ENCODE measurements around the gene TCP10L.
"Not testable (repeated sequence)": the region's sequence is repeated elsewhere in the genome, so short reads cannot be mapped to it uniquely, and the experiment has no call there.

Gene TCP10L

GRCh38 chr21:32572574-32573420 is 12.5 kb downstream of the TCP10L start:
- no peaks in the 10 kb centered on the region for H4K20me1 ChIP-seq
- TF ChIP-seq Cebpa-rat (IDR thresholded peaks at IDR 0.05): no peak
- no peak overlapping the region for H3K4me3 ChIP-seq
- H3K36me3 ChIP-seq: 0 out of 2 replicates have a peak, but pooled peaks cover 3% of the 10 kb centered on the region
- H3K4me2 ChIP-seq: peak overlapping the region; percentile 50
- no peak overlapping the region for H3K27ac ChIP-seq
- H3K9ac ChIP-seq: no peak overlapping the region
- peaks cover 46% of the 10 kb centered on the region for H3K4me1 ChIP-seq
- no peaks in the 10 kb centered on the region; the same call in 1 of the 2 replicates for H3K9me3 ChIP-seq
- no peaks in the 10 kb centered on the region for H3K27me3 ChIP-seq

GRCh38 chr21:32570456-32570855 is 14.9 kb downstream of the TCP10L start:
- H3K27me3 ChIP-seq: no peaks in the 10 kb centered on the region
- peak overlapping the region; percentile 72 for H3K27ac ChIP-seq
- H3K4me2 ChIP-seq: peak overlapping the region; percentile 98
- no peaks in the 10 kb centered on the region for H3K36me3 ChIP-seq
- peaks cover 51% of the 10 kb centered on the region for H3K4me1 ChIP-seq
- H3K9ac ChIP-seq: peak overlapping the region; percentile 57; the same call in 1 of the 2 replicates
- no peak for TF ChIP-seq Cebpa-rat (IDR thresholded peaks at IDR 0.05)
- H3K4me3 ChIP-seq: peak overlapping the region; percentile 63
- peaks cover 11% of the 10 kb centered on the region; the same call in 1 of the 2 replicates for H3K9me3 ChIP-seq
- no peaks in the 10 kb centered on the region for H4K20me1 ChIP-seq

DNA sequence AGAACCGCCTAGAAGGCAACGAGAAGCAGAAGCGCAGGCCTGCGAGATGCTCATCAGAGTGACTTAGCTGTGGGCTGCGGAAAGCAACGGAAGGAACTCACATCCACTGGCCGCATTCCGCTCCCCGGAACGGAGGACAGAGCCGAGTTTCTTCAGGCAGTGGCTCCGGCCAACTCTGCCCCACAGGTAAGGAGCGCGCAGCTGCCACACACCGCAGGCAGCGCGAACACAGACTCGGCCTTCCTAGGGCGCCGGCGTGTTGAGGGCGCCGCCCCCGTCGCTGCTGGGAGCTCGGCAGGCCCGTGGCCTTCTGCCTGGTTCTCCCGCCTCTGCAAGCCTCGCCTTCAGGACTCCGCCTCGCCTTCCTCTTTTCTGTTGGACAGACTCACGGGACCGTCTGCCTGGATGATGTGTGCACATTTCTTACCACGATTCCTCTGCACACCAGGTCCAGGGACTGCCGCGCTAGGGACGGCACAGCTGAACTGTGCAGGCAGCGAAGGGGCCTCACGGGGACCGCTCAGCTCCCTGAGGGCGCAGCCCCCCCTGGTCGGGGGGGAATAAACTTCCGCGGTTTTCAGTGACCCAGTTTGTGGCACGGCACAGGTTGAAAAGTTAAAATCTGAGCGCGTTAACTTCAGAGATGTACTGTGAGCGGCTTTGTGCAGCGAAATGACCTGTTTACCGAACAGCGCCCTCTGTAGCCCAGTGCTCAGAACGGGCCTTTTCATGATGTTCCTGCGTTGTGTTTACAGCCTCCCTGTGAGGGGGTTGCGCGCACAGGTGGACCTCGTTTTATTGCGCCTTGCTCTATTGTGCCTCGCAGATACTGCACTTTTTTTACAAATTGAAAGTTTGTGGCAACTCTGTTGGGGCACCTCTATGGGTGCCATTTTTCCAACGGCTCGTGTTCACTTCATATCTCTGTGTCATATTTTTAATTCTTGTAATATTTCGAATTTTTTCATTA is 15.8 kb downstream of the TCP10L start:
- no peaks in the 10 kb centered on the region for H3K36me3 ChIP-seq
- H3K4me3 ChIP-seq: peak overlapping the region; percentile 63
- H3K9ac ChIP-seq: peak overlapping the region; percentile 77
- no peak for TF ChIP-seq Cebpa-rat (IDR thresholded peaks at IDR 0.05)
- peaks cover 20% of the 10 kb centered on the region for H3K9me3 ChIP-seq
- no peaks in the 10 kb centered on the region for H3K27me3 ChIP-seq
- peak overlapping the region; percentile 98 for H3K4me2 ChIP-seq
- H3K4me1 ChIP-seq: peaks cover 51% of the 10 kb centered on the region
- no peaks in the 10 kb centered on the region for H4K20me1 ChIP-seq
- peak overlapping the region; percentile 72 for H3K27ac ChIP-seq

DNA sequence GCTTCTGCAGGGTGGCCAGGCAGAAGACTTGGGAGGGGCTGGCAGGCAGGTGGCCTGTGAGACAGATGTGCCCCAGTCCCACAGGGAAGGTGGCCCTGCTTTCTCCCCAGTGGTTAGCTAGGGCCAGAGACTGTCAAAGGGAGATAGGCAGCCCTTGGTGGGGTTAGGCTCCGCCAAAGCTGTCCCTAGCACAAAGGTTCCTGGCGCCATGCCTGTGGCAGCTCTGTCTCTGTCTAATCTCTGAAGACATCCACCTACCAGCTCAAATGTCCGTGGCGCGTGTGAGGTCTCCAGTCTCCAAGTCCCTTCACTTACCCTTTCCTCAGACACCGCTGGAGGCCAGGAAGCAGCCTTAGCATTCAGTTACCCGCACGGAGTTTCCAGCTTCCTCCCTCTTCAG is 17.7 kb downstream of the TCP10L start:
- peak overlapping the region; percentile 15; the same call in 1 of the 2 replicates for H3K4me2 ChIP-seq
- no peak for TF ChIP-seq Cebpa-rat (IDR thresholded peaks at IDR 0.05)
- peaks cover 27% of the 10 kb centered on the region for H3K9me3 ChIP-seq
- H3K36me3 ChIP-seq: no peaks in the 10 kb centered on the region
- no peaks in the 10 kb centered on the region for H4K20me1 ChIP-seq
- no peak overlapping the region for H3K27ac ChIP-seq
- peaks cover 46% of the 10 kb centered on the region for H3K4me1 ChIP-seq
- H3K27me3 ChIP-seq: no peaks in the 10 kb centered on the region
- H3K4me3 ChIP-seq: no peak overlapping the region
- H3K9ac ChIP-seq: no peak overlapping the region

- H3K27me3 ChIP-seq: no peaks in the 10 kb centered on the region
- no peaks in the 10 kb centered on the region for H3K36me3 ChIP-seq
- peaks cover 39% of the 10 kb centered on the region for H3K4me1 ChIP-seq
- no peaks in the 10 kb centered on the region for H4K20me1 ChIP-seq
- H3K27ac ChIP-seq: no peak overlapping the region
- H3K4me2 ChIP-seq: no peak overlapping the region
- H3K9ac ChIP-seq: no peak overlapping the region
- H3K9me3 ChIP-seq: peaks cover 27% of the 10 kb centered on the region
- no peak for TF ChIP-seq Cebpa-rat (IDR thresholded peaks at IDR 0.05)
- H3K4me3 ChIP-seq: no peak overlapping the region
These were observed 18.5 kb downstream of the TCP10L start for GRCh38 chr21:32566741-32567389.

GRCh38 chr21:32565856-32566465 is 19.4 kb downstream of the TCP10L start:
- Histone ChIP-seq H3K27me3 (no peaks in the 10 kb centered on the region), H3K27ac (no peak overlapping the region), H4K20me1 (no peaks in the 10 kb centered on the region), H3K36me3 (no peaks in the 10 kb centered on the region), H3K4me1 (peaks cover 33% of the 10 kb centered on the region), H3K4me3 (no peak overlapping the region), H3K9ac (no peak overlapping the region), H3K4me2 (no peak overlapping the region), H3K9me3 (peaks cover 27% of the 10 kb centered on the region)
- no peak for TF ChIP-seq Cebpa-rat (IDR thresholded peaks at IDR 0.05)

DNA sequence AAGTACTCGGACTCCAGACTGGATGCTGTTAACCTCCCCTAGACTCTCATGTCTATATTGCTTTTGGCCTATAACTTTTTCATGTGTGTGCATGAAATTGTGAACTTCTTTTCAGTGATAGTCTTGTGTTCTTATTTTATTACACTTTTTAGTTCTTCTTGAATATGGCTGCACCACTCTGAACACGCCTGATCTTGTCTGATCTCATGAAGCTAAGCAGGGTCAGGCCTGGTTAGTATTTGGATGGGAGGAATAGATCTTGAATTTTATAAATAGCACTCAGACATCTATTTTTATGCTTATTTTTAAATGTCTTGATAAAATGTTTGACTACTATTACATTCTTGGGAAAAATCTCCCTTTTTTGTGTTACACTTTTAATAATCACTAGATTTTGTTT is 22.4 kb downstream of the TCP10L start:
- Histone ChIP-seq H3K4me3 (no peak overlapping the region), H3K4me2 (no peak overlapping the region), H3K27me3 (no peaks in the 10 kb centered on the region), H4K20me1 (no peaks in the 10 kb centered on the region), H3K9me3 (peaks cover 27% of the 10 kb centered on the region), H3K9ac (no peak overlapping the region), H3K27ac (no peak overlapping the region), H3K36me3 (no peaks in the 10 kb centered on the region), H3K4me1 (peaks cover 6% of the 10 kb centered on the region; the same call in 1 of the 2 replicates)
- no peak for TF ChIP-seq Cebpa-rat (IDR thresholded peaks at IDR 0.05)

DNA sequence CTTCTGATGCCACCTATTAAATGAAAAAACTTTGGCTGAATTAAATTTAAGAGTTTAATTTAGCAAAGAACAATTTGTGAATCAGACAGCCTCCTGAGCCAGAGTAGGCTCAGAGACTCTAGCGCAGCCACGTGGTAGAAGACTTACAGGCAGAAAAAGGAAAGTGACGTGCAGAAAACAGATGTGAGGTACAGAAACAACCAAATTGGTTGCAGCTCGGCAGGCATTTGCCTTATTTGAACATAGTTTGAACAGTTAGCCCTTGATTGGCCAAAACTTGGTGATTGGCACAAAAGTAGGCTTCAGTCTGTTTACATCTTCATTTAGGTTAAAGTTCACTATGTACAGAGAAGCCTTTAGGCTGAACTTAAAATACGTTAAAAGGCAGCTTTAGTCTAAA is 22.9 kb downstream of the TCP10L start:
- Histone ChIP-seq H4K20me1 (no peaks in the 10 kb centered on the region), H3K4me2 (no peak overlapping the region), H3K9me3 (peaks cover 27% of the 10 kb centered on the region), H3K27me3 (no peaks in the 10 kb centered on the region), H3K27ac (no peak overlapping the region), H3K4me3 (no peak overlapping the region), H3K36me3 (no peaks in the 10 kb centered on the region), H3K4me1 (peaks cover 2% of the 10 kb centered on the region; the same call in 1 of the 2 replicates), H3K9ac (no peak overlapping the region)
- no peak for TF ChIP-seq Cebpa-rat (IDR thresholded peaks at IDR 0.05)

GRCh38 chr21:32561476-32561875 is 23.8 kb downstream of the TCP10L start:
- not testable (repeated sequence) for H3K27ac ChIP-seq, H3K4me2 ChIP-seq, H3K36me3 ChIP-seq, H3K4me1 ChIP-seq, H3K9ac ChIP-seq, H4K20me1 ChIP-seq, H3K4me3 ChIP-seq, H3K27me3 ChIP-seq
- H3K9me3 ChIP-seq: peaks cover 26% of the 10 kb centered on the region
